WERI-Rb-1 (cell line): ENCODE measurements around the gene SH3GL3.

Source experiments
- DNase-seq: peaks from one replicate; pipeline ENCODE4 v3.0.0-alpha.2; 2020
- H3K27ac ChIP-seq: fragments of 250-450 bp; sonication (Bioruptor Pico); 2 replicates; pipeline ENCODE4 v1.5.1; 2020; ENCODE audit warnings: mild to moderate bottlenecking, moderate library complexity
- H3K27me3 ChIP-seq: fragments of 250-450 bp; sonication (Bioruptor Pico); 2 replicates; pipeline ENCODE4 v1.5.1; 2021; ENCODE audit warnings: mild to moderate bottlenecking, low read depth, moderate library complexity; ENCODE audit not compliant: insufficient read depth, severe bottlenecking
- H3K36me3 ChIP-seq: fragments of 250-450 bp; sonication (Bioruptor Pico); 2 replicates; pipeline ENCODE4 v1.5.1; 2020; ENCODE audit warnings: mild to moderate bottlenecking, moderate library complexity
- H3K4me3 ChIP-seq: 2 replicates; pipeline ENCODE4 v1.5.1; 2011; ENCODE audit warnings: low read depth, mild to moderate bottlenecking, control low read depth, low read length
- H3K9me3 ChIP-seq: fragments of 250-450 bp; sonication (Bioruptor Pico); 2 replicates; pipeline ENCODE4 v1.5.1; 2021; ENCODE audit warnings: mild to moderate bottlenecking, moderate library complexity; ENCODE audit not compliant: severe bottlenecking
- CTCF ChIP-seq: IDR thresholded peaks from 2 replicates; pipeline ENCODE4 v1.5.1; 2011; ENCODE audit warnings: low read depth, mild to moderate bottlenecking, control low read depth, inconsistent platforms, low read length

Gene SH3GL3

GRCh38 chr15:83462953-83463433, 15.9 kb downstream of the SH3GL3 start:
- Histone ChIP-seq H3K4me3 (no peak overlapping the region), H3K27me3 (no peaks in the 10 kb centered on the region), H3K27ac (no peak overlapping the region), H3K36me3 (no peaks in the 10 kb centered on the region), H3K9me3 (no peaks in the 10 kb centered on the region)
- DNase-seq: no peak
- TF ChIP-seq CTCF: no peak

GRCh38 chr15:83470887-83471286, 23.7 kb downstream of the SH3GL3 start:
- no peak for TF ChIP-seq CTCF
- no peak for DNase-seq
- Histone ChIP-seq H3K9me3 (no peaks in the 10 kb centered on the region), H3K27ac (no peak overlapping the region), H3K4me3 (no peak overlapping the region), H3K36me3 (no peaks in the 10 kb centered on the region), H3K27me3 (no peaks in the 10 kb centered on the region)

GRCh38 chr15:83471307-83471866, 24.2 kb downstream of the SH3GL3 start:
- no peak for TF ChIP-seq CTCF
- no peak for DNase-seq

GRCh38 chr15:83472151-83472550, 25.0 kb downstream of the SH3GL3 start:
- Histone ChIP-seq H3K4me3 (no peak overlapping the region), H3K36me3 (no peaks in the 10 kb centered on the region), H3K27ac (no peak overlapping the region), H3K9me3 (no peaks in the 10 kb centered on the region), H3K27me3 (no peaks in the 10 kb centered on the region)
- TF ChIP-seq CTCF: no peak
- DNase-seq: no peak

More at GRCh38 chr15:83471307-83471866, 24.2 kb downstream of the SH3GL3 start:
- no peaks in the 10 kb centered on the region for H3K36me3 ChIP-seq
- H3K27me3 ChIP-seq: no peaks in the 10 kb centered on the region
- no peak overlapping the region for H3K27ac ChIP-seq
- H3K9me3 ChIP-seq: no peaks in the 10 kb centered on the region
- H3K4me3 ChIP-seq: no peak overlapping the region

GRCh38 chr15:83472797-83473196, 25.7 kb downstream of the SH3GL3 start:
- no peak for TF ChIP-seq CTCF
- H3K27ac ChIP-seq: no peak overlapping the region
- no peak for DNase-seq
- H3K9me3 ChIP-seq: no peaks in the 10 kb centered on the region
- no peaks in the 10 kb centered on the region for H3K27me3 ChIP-seq
- H3K4me3 ChIP-seq: no peak overlapping the region
- H3K36me3 ChIP-seq: no peaks in the 10 kb centered on the region

- no peak overlapping the region for H3K4me3 ChIP-seq
- H3K9me3 ChIP-seq: no peaks in the 10 kb centered on the region
- H3K36me3 ChIP-seq: no peaks in the 10 kb centered on the region
- no peaks in the 10 kb centered on the region for H3K27me3 ChIP-seq
- no peak for DNase-seq
- no peak for TF ChIP-seq CTCF
- no peak overlapping the region for H3K27ac ChIP-seq
These were observed 27.4 kb downstream of the SH3GL3 start for GRCh38 chr15:83474578-83474977.
